ENCODE results near the gene MTMR3. TPM values are rescaled to one million over a fixed set of nuclear protein-coding genes. Genes with fewer than 3 reads are reported as not detected.

Gene MTMR3
- total RNA-seq, 1 experiment from 2014 or later = 27.0 TPM

GRCh38 chr22:29989446-29989845 lies 106.5 kb downstream of the MTMR3 start:
- POLR2A ChIA-PET = no interaction called here
- CTCF ChIA-PET = no interaction called here
- H3K27me3 ChIP-seq (ENCODE audit: insufficient read depth, low read length) = no peaks in the 10 kb centered on the region
- no peaks in the 10 kb centered on the region for H3K79me2 ChIP-seq (ENCODE audit: insufficient read depth, low read length)
- peaks cover 2 to 17% of the 10 kb centered on the region in 2 experiments for H3K4me1 ChIP-seq (ENCODE audit: control insufficient read depth in 1 of 2, insufficient read depth in 2 of 2, low read length in 2 of 2)
- H4K20me1 ChIP-seq (ENCODE audit: insufficient read depth) = no peaks in the 10 kb centered on the region
- TF ChIP-seq EGR1 (IDR thresholded peaks at IDR 0.05; ENCODE audit: low read depth) = no peak
- TF ChIP-seq TCF7L2 (IDR thresholded peaks at IDR 0.05; ENCODE audit: borderline replicate concordance, extremely low read depth, insufficient read depth, insufficient read length) = no peak
- TF ChIP-seq ZBTB33 (IDR thresholded peaks at IDR 0.05; ENCODE audit: extremely low read depth, insufficient replicate concordance, low read length) = no peak
- no peak for TF ChIP-seq REST (IDR thresholded peaks at IDR 0.05; ENCODE audit: low read depth)
- TF ChIP-seq ZNF274 (IDR thresholded peaks at IDR 0.05; ENCODE audit: low read depth, low read length) = no peak
- no peak for TF ChIP-seq JUND (IDR thresholded peaks at IDR 0.05)
- TF ChIP-seq RAD21 (IDR thresholded peaks at IDR 0.05; ENCODE audit: low read depth) = no peak
- TF ChIP-seq SP1 (IDR thresholded peaks at IDR 0.05; ENCODE audit: low read depth) = no peak
- no peak for TF ChIP-seq ZFX (IDR thresholded peaks at IDR 0.05)
- TF ChIP-seq SRF (IDR thresholded peaks at IDR 0.05; ENCODE audit: low read depth) = no peak
- no peak for TF ChIP-seq FOSL1 (IDR thresholded peaks at IDR 0.05; ENCODE audit: low read depth)
- no peak for TF ChIP-seq SIN3A (IDR thresholded peaks at IDR 0.05; ENCODE audit: low read depth)
- no peak for TF ChIP-seq CTCF (IDR thresholded peaks at IDR 0.05 in 2 of 3, conservative IDR thresholded peaks at IDR 0.05 in 1 of 3; ENCODE audit: borderline replicate concordance in 1 of 3, insufficient read depth in 1 of 3, low read depth in 2 of 3, low read length in 2 of 3)
- no peak for TF ChIP-seq EZH2 (IDR thresholded peaks at IDR 0.05)
- no peak overlapping the region for H3K4me2 ChIP-seq (ENCODE audit: low read length)
- BruUV-seq (replicated peaks) = no TSS peak
- H3K27ac ChIP-seq (ENCODE audit: low read depth, low read length) = no peak overlapping the region
- H2AFZ ChIP-seq (ENCODE audit: low read depth, low read length, poor library complexity, severe bottlenecking) = no peak overlapping the region
- intact Hi-C loops (cut with micrococcal nuclease) = no loop called here
- DNase-seq (ENCODE audit: low read depth, low spot score) (no peak), ATAC-seq (no peak)
- RAD21 ChIA-PET (ENCODE audit: low non-redundant PET in 1 of 2, low total read pairs in 2 of 2, uncharacterized antibody in 2 of 2, unreplicated experiment in 2 of 2) = no interaction called here
- H3K36me3 ChIP-seq (ENCODE audit: control insufficient read depth in 1 of 2, insufficient read depth in 2 of 2, low read length in 2 of 2) = peaks cover 0 to 3% of the 10 kb centered on the region in 2 experiments; a peak in 2 of 4 replicates
- H3K9me3 ChIP-seq (ENCODE audit: control insufficient read depth in 1 of 2, insufficient read depth in 1 of 2, low read depth in 1 of 2, low read length in 2 of 2) = no peaks in the 10 kb centered on the region
- H3K4me3 ChIP-seq (replicated peaks in 1 of 2; ENCODE audit: low read depth in 1 of 2, low read length in 2 of 2) = no peak overlapping the region
- no peaks in the 10 kb centered on the region for H3K9me2 ChIP-seq (ENCODE audit: insufficient read depth)
- no peak overlapping the region for H3K9ac ChIP-seq (ENCODE audit: low read length)

Data from HCT116 (cell line).